ENCODE results near the gene AGAP1. TPM values are rescaled to one million over a fixed set of nuclear protein-coding genes. Genes with fewer than 3 reads are reported as not detected.

Gene AGAP1
- total RNA-seq, 4 donors from 2014 or later = 13.7 to 18.5 (median 17.1) TPM

DNA sequence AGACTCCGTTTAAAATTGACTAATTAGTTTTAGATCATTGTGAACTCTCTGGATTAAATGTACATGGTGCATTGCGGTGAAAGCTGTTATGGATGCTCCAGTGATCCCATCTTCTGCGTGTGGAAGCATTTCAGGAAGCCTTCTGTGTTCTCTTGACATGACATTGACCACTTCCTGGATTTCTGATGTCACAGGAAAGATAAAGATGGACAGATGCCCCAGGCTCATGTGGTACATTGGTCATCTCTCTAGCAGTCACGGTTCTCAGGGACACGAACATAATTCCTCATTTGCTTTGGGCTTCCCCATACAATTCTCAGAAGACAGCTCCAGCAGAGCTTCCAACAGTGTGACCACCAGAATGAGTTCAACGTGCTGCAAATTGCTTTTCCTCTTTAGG is 26.9 kb downstream of the AGAP1 start:
- no peak overlapping the region for H3K4me3 ChIP-seq (ENCODE audit: low read depth, poor library complexity, severe bottlenecking)
- 81 to 83% methylated on average over 6 of the region's 6 CpGs for WGBS, 2 donors
- intact Hi-C loops (cut with DNase I; ENCODE audit: low total_unique reads) = no loop called here
- TF ChIP-seq CTCF (IDR thresholded peaks at IDR 0.05) = no peak
- TF ChIP-seq POLR2A (IDR thresholded peaks at IDR 0.05) = no peak
- DNase-seq (ENCODE audit: low spot score in 2 of 2) = no peak

GRCh38 chr2:235521844-235522243 is 28.0 kb downstream of the AGAP1 start:
- DNase-seq (ENCODE audit: low spot score in 2 of 2) = no peak
- no peak overlapping the region for H3K4me3 ChIP-seq (ENCODE audit: low read depth, poor library complexity, severe bottlenecking)
- no peak for TF ChIP-seq CTCF (IDR thresholded peaks at IDR 0.05)
- no peak for TF ChIP-seq POLR2A (IDR thresholded peaks at IDR 0.05)
- intact Hi-C loops (cut with DNase I; ENCODE audit: low total_unique reads) = loop anchor here (2.0 kb wide), 1 partner anchor 25 kb away; no protein-coding TSS in a partner anchor
- WGBS, 2 donors = 43 to 55% methylated on average over 6 of the region's 6 CpGs

GRCh38 chr2:235523021-235523420 is 29.2 kb downstream of the AGAP1 start:
- 91 to 99% methylated on average over 5 of the region's 5 CpGs for WGBS, 2 donors
- no peak overlapping the region for H3K4me3 ChIP-seq (ENCODE audit: low read depth, poor library complexity, severe bottlenecking)
- no peak for DNase-seq (ENCODE audit: low spot score in 2 of 2)
- TF ChIP-seq CTCF (IDR thresholded peaks at IDR 0.05) (no peak), POLR2A (IDR thresholded peaks at IDR 0.05) (no peak)
- intact Hi-C loops (cut with DNase I; ENCODE audit: low total_unique reads) = loop anchor here (2.0 kb wide), 1 partner anchor 26 kb away; no protein-coding TSS in a partner anchor

DNA sequence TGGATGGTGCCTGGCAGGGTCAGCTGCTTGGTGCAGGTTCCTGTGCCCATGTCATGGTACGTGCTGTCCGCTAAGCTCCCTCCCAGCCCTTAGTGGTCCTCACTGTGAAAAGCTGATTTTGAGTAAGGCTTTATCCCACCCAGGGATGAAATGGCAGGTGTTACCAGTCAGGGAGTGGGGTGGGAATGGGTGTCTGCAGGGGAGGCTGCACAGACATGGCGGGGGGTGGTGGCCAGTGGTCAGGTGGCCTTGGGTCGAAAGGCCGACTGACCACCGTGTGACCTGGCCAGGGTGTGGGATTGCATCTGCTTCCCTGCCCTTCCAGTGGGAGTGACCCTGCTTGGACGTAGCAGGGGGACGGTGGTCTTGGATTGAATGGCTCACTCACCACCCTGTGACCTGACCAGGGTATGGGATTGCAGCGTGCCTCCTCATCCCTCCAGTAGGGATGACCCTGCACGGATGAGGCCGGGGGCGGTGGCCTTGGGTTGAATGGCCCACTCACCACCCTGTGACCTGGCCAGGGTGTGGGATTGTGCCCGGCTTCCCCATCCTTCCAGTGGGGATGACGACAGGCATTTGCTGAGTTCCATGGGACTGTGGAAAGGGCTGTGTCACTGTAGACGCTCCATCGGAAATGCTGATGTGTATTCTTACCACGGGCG is 29.8 kb downstream of the AGAP1 start:
- no peak overlapping the region for H3K4me3 ChIP-seq (ENCODE audit: low read depth, poor library complexity, severe bottlenecking)
- 94% methylated on average over 18 of the region's 18 CpGs for WGBS, 2 donors
- intact Hi-C loops (cut with DNase I; ENCODE audit: low total_unique reads) = loop anchor here (2.0 kb wide), 1 partner anchor 27 kb away; no protein-coding TSS in a partner anchor
- DNase-seq (ENCODE audit: low spot score in 2 of 2) = no peak
- no peak for TF ChIP-seq CTCF (IDR thresholded peaks at IDR 0.05)
- TF ChIP-seq POLR2A (IDR thresholded peaks at IDR 0.05) = no peak

- 75 to 78% methylated on average over 1 of the region's 1 CpG for WGBS, 2 donors
- no peak for TF ChIP-seq CTCF (IDR thresholded peaks at IDR 0.05)
- TF ChIP-seq POLR2A (IDR thresholded peaks at IDR 0.05) = no peak
- no peak overlapping the region for H3K4me3 ChIP-seq (ENCODE audit: low read depth, poor library complexity, severe bottlenecking)
- intact Hi-C loops (cut with DNase I; ENCODE audit: low total_unique reads) = no loop called here
- DNase-seq (ENCODE audit: low spot score in 2 of 2) = no peak
These were observed 32.3 kb downstream of the AGAP1 start for GRCh38 chr2:235526166-235526565.
